SK-N-SH (cell line): Measurements from ENCODE around the gene GINS3. TPM values are rescaled to one million over a fixed set of nuclear protein-coding genes. Genes with fewer than 3 reads are reported as not detected.
A peak's percentile ranks its signal among the peaks of the same experiment; 100 is the strongest.

Experiments used
- CTCF ChIA-PET: fragments of 300-600, 350-600 bp; formaldehyde crosslinking; extraction: SDS; loops from one replicate; lab custom pipeline; 2021; lab: Yijun Ruan, JAX
- POLR2A ChIA-PET: fragments of 350-600 bp; sonication (Branson Sonifier 250); formaldehyde crosslinking; extraction: SDS; loops from one replicate; lab custom pipeline; 2020; ENCODE audit warnings: antibody characterized with exemption, inconsistent platforms; lab: Yijun Ruan, JAX
- DNase-seq: peaks from one replicate; pipeline ENCODE4 v3.0.0; 2012
- H2AFZ ChIP-seq: fragments of 200-600 bp; sonication (generic); 2 replicates; pipeline ENCODE4 v1.8.1; 2016; ENCODE audit warnings: antibody characterized with exemption, mild to moderate bottlenecking, low read depth
- H3F3A ChIP-seq: fragments of 200-600 bp; sonication (generic); replicated peaks from 2 replicates; pipeline ENCODE3; 2016; ENCODE audit warnings: antibody characterized with exemption, mild to moderate bottlenecking; ENCODE audit not compliant: insufficient read depth
- H3K27ac ChIP-seq, 2 experiments: fragments of 200-500 bp in 1 of 2; fragments of 200-600 bp in 1 of 2; sonication (Bioruptor generic) in 1 of 2; sonication (generic), shearing (Covaris generic) in 1 of 2; 2 replicates each; pipeline versions ENCODE4 v1.5.1 to v1.6.1; 2014 to 2016; ENCODE audit warnings: low read depth in 2 of 2, inconsistent platforms in 1 of 2, low read length in 1 of 2, mild to moderate bottlenecking in 1 of 2, mixed read lengths in 1 of 2
- H3K27me3 ChIP-seq: fragments of 200-600 bp; sonication (generic), shearing (Covaris generic); 2 replicates; pipeline ENCODE4 v1.6.1; 2016; ENCODE audit warnings: mixed run types; ENCODE audit not compliant: insufficient read depth
- H3K36me3 ChIP-seq, 2 experiments: fragments of 200-500 bp in 1 of 2; fragments of 200-600 bp in 1 of 2; sonication (Bioruptor generic) in 1 of 2; sonication (generic) in 1 of 2; replicated peaks in 1 of 2; 2 replicates each; pipeline versions ENCODE3 to v1.5.1; 2014 to 2016; ENCODE audit warnings: low read length in 1 of 2, mild to moderate bottlenecking in 1 of 2; ENCODE audit not compliant: insufficient read depth in 2 of 2, control insufficient read depth in 1 of 2
- H3K4me1 ChIP-seq, 2 experiments: fragments of 200-500 bp in 1 of 2; fragments of 200-600 bp in 1 of 2; sonication (Bioruptor generic) in 1 of 2; sonication (generic), shearing (Covaris generic) in 1 of 2; 2 replicates each; pipeline versions ENCODE4 v1.5.1 to v1.6.1; 2014 to 2016; ENCODE audit warnings: low read depth in 1 of 2, low read length in 1 of 2, mixed run types in 1 of 2; ENCODE audit not compliant: insufficient read depth in 2 of 2, control insufficient read depth in 1 of 2
- H3K4me2 ChIP-seq: fragments of 200-600 bp; sonication (generic), shearing (Covaris generic); 2 replicates; pipeline ENCODE4 v1.6.1; 2017; ENCODE audit warnings: mixed run types
- H3K4me3 ChIP-seq, 2 experiments: fragments of 200-500 bp in 1 of 2; fragments of 200-600 bp in 1 of 2; sonication (Bioruptor generic) in 1 of 2; sonication (generic), shearing (Covaris generic) in 1 of 2; 2 replicates each; pipeline versions ENCODE4 v1.5.1 to v1.8.1; 2014 to 2016; ENCODE audit warnings: low read depth in 2 of 2, inconsistent platforms in 1 of 2, low read length in 1 of 2, mild to moderate bottlenecking in 1 of 2, mixed read lengths in 1 of 2, moderate library complexity in 1 of 2
- H3K79me2 ChIP-seq: fragments of 200-600 bp; sonication (generic); 2 replicates; pipeline ENCODE4 v1.8.1; 2017; ENCODE audit warnings: mild to moderate bottlenecking; ENCODE audit not compliant: insufficient read depth
- H3K9ac ChIP-seq: fragments of 200-600 bp; sonication (generic); 2 replicates; pipeline ENCODE4 v1.6.1; 2017; ENCODE audit warnings: mixed run types
- H3K9me2 ChIP-seq: fragments of 200-600 bp; sonication (generic); 2 replicates; pipeline ENCODE4 v1.6.1; 2017; ENCODE audit warnings: mixed run types
- H3K9me3 ChIP-seq: fragments of 200-600 bp; sonication (generic); 2 replicates; pipeline ENCODE4 v1.6.1; 2017; ENCODE audit warnings: mixed run types, mild to moderate bottlenecking, moderate library complexity
- H4K20me1 ChIP-seq: fragments of 200-600 bp; sonication (generic); 2 replicates; pipeline ENCODE4 v1.6.1; 2017; ENCODE audit warnings: mild to moderate bottlenecking, mixed run types; ENCODE audit not compliant: insufficient read depth
- CTCF ChIP-seq: fragments of 200-600 bp; sonication (generic); IDR thresholded peaks from 2 replicates; pipeline ENCODE4 v1.6.1; 2017; ENCODE audit warnings: antibody characterized with exemption, mild to moderate bottlenecking, moderate library complexity
- ELF1 ChIP-seq: IDR thresholded peaks from 2 replicates; pipeline ENCODE4 v1.4.0; 2012
- EP300 ChIP-seq, 2 experiments: IDR thresholded peaks; 2 replicates each; pipeline versions ENCODE4 v1.4.0 to v1.6.1; 2012; ENCODE audit warnings: borderline replicate concordance in 1 of 2, low read depth in 1 of 2, low read length in 1 of 2
- FOXJ3 ChIP-seq: sonication (generic); formaldehyde crosslinking; IDR thresholded peaks from 2 replicates; pipeline ENCODE4 v1.5.1; 2020; ENCODE audit warnings: mild to moderate bottlenecking, missing genetic modification reagents
- FOXM1 ChIP-seq: IDR thresholded peaks from 2 replicates; pipeline ENCODE4 v1.4.0; 2012; ENCODE audit warnings: low read depth, mild to moderate bottlenecking
- GABPA ChIP-seq: IDR thresholded peaks from 2 replicates; pipeline ENCODE4 v1.4.0; 2012; ENCODE audit warnings: low read depth, mild to moderate bottlenecking
- GATA2 ChIP-seq: sonication (generic); formaldehyde crosslinking; IDR thresholded peaks from 2 replicates; pipeline ENCODE4 v1.5.0; 2020; ENCODE audit warnings: mild to moderate bottlenecking, missing genetic modification reagents
- JUND ChIP-seq: IDR thresholded peaks from 2 replicates; pipeline ENCODE4 v1.4.0; 2012
- MAX ChIP-seq: IDR thresholded peaks from 2 replicates; pipeline ENCODE4 v1.4.0; 2012; ENCODE audit warnings: low read depth
- NFIC ChIP-seq: IDR thresholded peaks from 2 replicates; pipeline ENCODE4 v1.4.0; 2012; ENCODE audit warnings: borderline replicate concordance
- NRF1 ChIP-seq: IDR thresholded peaks from 2 replicates; pipeline ENCODE4 v1.6.1; 2012; ENCODE audit warnings: low read depth, mild to moderate bottlenecking, low read length
- POLR2AphosphoS5 ChIP-seq: IDR thresholded peaks from 2 replicates; pipeline ENCODE4 v1.6.1; 2012; ENCODE audit warnings: low read depth, low read length
- RAD21 ChIP-seq: IDR thresholded peaks from 2 replicates; pipeline ENCODE4 v1.6.1; 2012; ENCODE audit warnings: mild to moderate bottlenecking, low read length
- RCOR1 ChIP-seq: fragments of 150-350 bp; IDR thresholded peaks from 2 replicates; pipeline ENCODE4 v1.6.1; 2017; ENCODE audit warnings: antibody characterized with exemption, low read length
- SMC3 ChIP-seq: IDR thresholded peaks from 2 replicates; pipeline ENCODE4 v1.6.1; 2012; ENCODE audit warnings: low read depth, low read length, improper control_type of control experiment
- TCF12 ChIP-seq: IDR thresholded peaks from 2 replicates; pipeline ENCODE4 v1.4.0; 2012
- TEAD4 ChIP-seq: IDR thresholded peaks from 2 replicates; pipeline ENCODE4 v1.4.0; 2012; ENCODE audit warnings: mild to moderate bottlenecking, borderline replicate concordance; ENCODE audit not compliant: insufficient read depth
- YY1 ChIP-seq: IDR thresholded peaks from 2 replicates; pipeline ENCODE4 v1.4.0; 2012; ENCODE audit warnings: low read depth, mild to moderate bottlenecking
- ZBTB33 ChIP-seq: IDR thresholded peaks from 2 replicates; pipeline ENCODE4 v1.4.0; 2012; ENCODE audit warnings: low read depth, borderline replicate concordance
- WGBS: methylation state at CpG from one replicate; pipeline ENCODE4 v1.1.6; 2017; ENCODE audit warnings: low lambda C conversion rate; 5-methylcytosine and 5-hydroxymethylcytosine counted together
- polyA plus RNA-seq, 3 experiments: library from polyadenylated mRNA; depleted of rRNA; stranded (reverse); fragments of >200 nt; gene quantifications; 2 replicates each; pipeline ENCODE4 v1.2.3, GENCODE V29; 2012
- TF ChIP-seq, protein P1 (sequence below): IDR thresholded peaks from 2 replicates; pipeline ENCODE4; 2012

GINS3 gene
- polyA plus RNA-seq, 1 of the 3 experiments (the other 2 are of a cell fraction), result 8.7 TPM

- H3F3A ChIP-seq, result no peaks in the 10 kb centered on the region
- H3K27me3 ChIP-seq, result no peaks in the 10 kb centered on the region
- H2AFZ ChIP-seq, result no peak overlapping the region
- H3K9me2 ChIP-seq, result no peaks in the 10 kb centered on the region
- H3K4me1 ChIP-seq, result peaks cover 0 to 10% of the 10 kb centered on the region in 2 experiments; a peak in 1 of 4 replicates
- H3K9me3 ChIP-seq, result no peaks in the 10 kb centered on the region
- H3K79me2 ChIP-seq, result no peaks in the 10 kb centered on the region
- no peak overlapping the region for H3K4me3 ChIP-seq
- no peaks in the 10 kb centered on the region for H4K20me1 ChIP-seq
- H3K4me2 ChIP-seq, result no peak overlapping the region
- CTCF ChIA-PET, result interaction anchor here (1.6 to 2.2 kb wide), 2 partner anchors 30 to 78 kb away, joined by 4 to 5 read pairs; no protein-coding TSS in a partner anchor
- DNase-seq, result peak; percentile 49
- 54% methylated on average over 5 of the region's 5 CpGs for WGBS
- no peak overlapping the region for H3K9ac ChIP-seq
- H3K36me3 ChIP-seq, result no peaks in the 10 kb centered on the region
- no peak overlapping the region for H3K27ac ChIP-seq
- TF ChIP-seq FOXJ3 (CRISPR knock-in tag), result no peak
- no peak for TF ChIP-seq MAX
- TF ChIP-seq EP300 (IDR thresholded peaks at IDR 0.05; ENCODE audit: borderline replicate concordance in 1 of 2, low read depth in 1 of 2, low read length in 1 of 2), result peak in 1 of 2 experiments; percentile 61; a peak in 2 of 4 replicates
- TF ChIP-seq RAD21, result 0 out of 2 replicates have a peak, but pooled peaks have one; percentile 5
- no peak for TF ChIP-seq TEAD4
- no peak for TF ChIP-seq POLR2AphosphoS5
- peak; percentile 78 for TF ChIP-seq GATA2 (CRISPR knock-in tag)
- TF ChIP-seq TCF12, result no peak
- TF ChIP-seq RCOR1, result no peak
- no peak for TF ChIP-seq ZBTB33
- TF ChIP-seq, protein P1, sequence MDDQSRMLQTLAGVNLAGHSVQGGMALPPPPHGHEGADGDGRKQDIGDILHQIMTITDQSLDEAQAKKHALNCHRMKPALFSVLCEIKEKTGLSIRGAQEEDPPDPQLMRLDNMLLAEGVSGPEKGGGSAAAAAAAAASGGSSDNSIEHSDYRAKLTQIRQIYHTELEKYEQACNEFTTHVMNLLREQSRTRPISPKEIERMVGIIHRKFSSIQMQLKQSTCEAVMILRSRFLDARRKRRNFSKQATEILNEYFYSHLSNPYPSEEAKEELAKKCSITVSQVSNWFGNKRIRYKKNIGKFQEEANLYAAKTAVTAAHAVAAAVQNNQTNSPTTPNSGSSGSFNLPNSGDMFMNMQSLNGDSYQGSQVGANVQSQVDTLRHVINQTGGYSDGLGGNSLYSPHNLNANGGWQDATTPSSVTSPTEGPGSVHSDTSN, result no peak
- TF ChIP-seq YY1, result no peak
- TF ChIP-seq ELF1, result no peak
- TF ChIP-seq NRF1, result no peak
- no peak for TF ChIP-seq NFIC
- no peak for TF ChIP-seq FOXM1
- POLR2A ChIA-PET, result no interaction called here
Measured at GRCh38 chr16:58417600-58417999, 25.3 kb downstream of the GINS3 start.

GRCh38 chr16:58418026-58418425 is 25.8 kb downstream of the GINS3 start:
- Histone ChIP-seq H3F3A (no peaks in the 10 kb centered on the region), H4K20me1 (no peaks in the 10 kb centered on the region), H3K36me3 (no peaks in the 10 kb centered on the region), H3K4me1 (peaks cover 0 to 10% of the 10 kb centered on the region in 2 experiments; a peak in 1 of 4 replicates), H3K27me3 (no peaks in the 10 kb centered on the region), H3K9ac (no peak overlapping the region), H3K4me3 (no peak overlapping the region), H3K9me2 (no peaks in the 10 kb centered on the region), H3K27ac (no peak overlapping the region), H2AFZ (no peak overlapping the region), H3K9me3 (no peaks in the 10 kb centered on the region), H3K4me2 (no peak overlapping the region), H3K79me2 (no peaks in the 10 kb centered on the region)
- POLR2A ChIA-PET, result no interaction called here
- 95% methylated on average over 7 of the region's 7 CpGs for WGBS
- CTCF ChIA-PET, result interaction anchor here (1.6 to 2.2 kb wide), 4 partner anchors 9 to 77 kb away, joined by 4 to 5 read pairs (median 4); no protein-coding TSS in a partner anchor
- DNase-seq, result no peak
- TF ChIP-seq CTCF, result no peak
- no peak for TF ChIP-seq SMC3
- no peak for TF ChIP-seq ZBTB33
- no peak for TF ChIP-seq MAX
- no peak for TF ChIP-seq JUND
- no peak for TF ChIP-seq FOXM1
- no peak for TF ChIP-seq TEAD4
- TF ChIP-seq GABPA, result no peak
- no peak for TF ChIP-seq ELF1
- TF ChIP-seq, protein P1, result no peak
- TF ChIP-seq EP300 (IDR thresholded peaks at IDR 0.05; ENCODE audit: borderline replicate concordance in 1 of 2, low read depth in 1 of 2, low read length in 1 of 2), result no peak
